ENCODE measurements around the gene ASS1.

GRCh38 chr9:130407916-130408663, 36.7 kb upstream of the ASS1 start:
- TF ChIP-seq CTCF (conservative IDR thresholded peaks at IDR 0.05) = no peak
- TF ChIP-seq ZFX (IDR thresholded peaks at IDR 0.05) = no peak

Data from C4-2B (cell line).